ENCODE measurements around the gene IRAK2.

GRCh38 chr3:10205451-10206165 is 40.9 kb downstream of the IRAK2 start:
- TF ChIP-seq, protein P1, sequence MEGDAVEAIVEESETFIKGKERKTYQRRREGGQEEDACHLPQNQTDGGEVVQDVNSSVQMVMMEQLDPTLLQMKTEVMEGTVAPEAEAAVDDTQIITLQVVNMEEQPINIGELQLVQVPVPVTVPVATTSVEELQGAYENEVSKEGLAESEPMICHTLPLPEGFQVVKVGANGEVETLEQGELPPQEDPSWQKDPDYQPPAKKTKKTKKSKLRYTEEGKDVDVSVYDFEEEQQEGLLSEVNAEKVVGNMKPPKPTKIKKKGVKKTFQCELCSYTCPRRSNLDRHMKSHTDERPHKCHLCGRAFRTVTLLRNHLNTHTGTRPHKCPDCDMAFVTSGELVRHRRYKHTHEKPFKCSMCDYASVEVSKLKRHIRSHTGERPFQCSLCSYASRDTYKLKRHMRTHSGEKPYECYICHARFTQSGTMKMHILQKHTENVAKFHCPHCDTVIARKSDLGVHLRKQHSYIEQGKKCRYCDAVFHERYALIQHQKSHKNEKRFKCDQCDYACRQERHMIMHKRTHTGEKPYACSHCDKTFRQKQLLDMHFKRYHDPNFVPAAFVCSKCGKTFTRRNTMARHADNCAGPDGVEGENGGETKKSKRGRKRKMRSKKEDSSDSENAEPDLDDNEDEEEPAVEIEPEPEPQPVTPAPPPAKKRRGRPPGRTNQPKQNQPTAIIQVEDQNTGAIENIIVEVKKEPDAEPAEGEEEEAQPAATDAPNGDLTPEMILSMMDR (IDR thresholded peaks at IDR 0.05) = no peak
- TF ChIP-seq POLR2AphosphoS5 (IDR thresholded peaks at IDR 0.05; ENCODE audit: low read depth, low read length) (peak; percentile 63; the same call in 1 of the 2 replicates), TCF7L2 (IDR thresholded peaks at IDR 0.05; ENCODE audit: low read depth, low read length) (no peak; the same call in 1 of the 2 replicates), SIN3A (IDR thresholded peaks at IDR 0.05; ENCODE audit: borderline replicate concordance, insufficient read depth, low read depth, low read length) (no peak)
- TF ChIP-seq, protein P2, sequence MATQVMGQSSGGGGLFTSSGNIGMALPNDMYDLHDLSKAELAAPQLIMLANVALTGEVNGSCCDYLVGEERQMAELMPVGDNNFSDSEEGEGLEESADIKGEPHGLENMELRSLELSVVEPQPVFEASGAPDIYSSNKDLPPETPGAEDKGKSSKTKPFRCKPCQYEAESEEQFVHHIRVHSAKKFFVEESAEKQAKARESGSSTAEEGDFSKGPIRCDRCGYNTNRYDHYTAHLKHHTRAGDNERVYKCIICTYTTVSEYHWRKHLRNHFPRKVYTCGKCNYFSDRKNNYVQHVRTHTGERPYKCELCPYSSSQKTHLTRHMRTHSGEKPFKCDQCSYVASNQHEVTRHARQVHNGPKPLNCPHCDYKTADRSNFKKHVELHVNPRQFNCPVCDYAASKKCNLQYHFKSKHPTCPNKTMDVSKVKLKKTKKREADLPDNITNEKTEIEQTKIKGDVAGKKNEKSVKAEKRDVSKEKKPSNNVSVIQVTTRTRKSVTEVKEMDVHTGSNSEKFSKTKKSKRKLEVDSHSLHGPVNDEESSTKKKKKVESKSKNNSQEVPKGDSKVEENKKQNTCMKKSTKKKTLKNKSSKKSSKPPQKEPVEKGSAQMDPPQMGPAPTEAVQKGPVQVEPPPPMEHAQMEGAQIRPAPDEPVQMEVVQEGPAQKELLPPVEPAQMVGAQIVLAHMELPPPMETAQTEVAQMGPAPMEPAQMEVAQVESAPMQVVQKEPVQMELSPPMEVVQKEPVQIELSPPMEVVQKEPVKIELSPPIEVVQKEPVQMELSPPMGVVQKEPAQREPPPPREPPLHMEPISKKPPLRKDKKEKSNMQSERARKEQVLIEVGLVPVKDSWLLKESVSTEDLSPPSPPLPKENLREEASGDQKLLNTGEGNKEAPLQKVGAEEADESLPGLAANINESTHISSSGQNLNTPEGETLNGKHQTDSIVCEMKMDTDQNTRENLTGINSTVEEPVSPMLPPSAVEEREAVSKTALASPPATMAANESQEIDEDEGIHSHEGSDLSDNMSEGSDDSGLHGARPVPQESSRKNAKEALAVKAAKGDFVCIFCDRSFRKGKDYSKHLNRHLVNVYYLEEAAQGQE (IDR thresholded peaks at IDR 0.05; ENCODE audit: insufficient read depth in 1 of 2, low read depth in 2 of 2, low read length in 1 of 2) = no peak

Measured in Panc1 (cell line).